Measurements from ENCODE around the gene PARD6A. TPM values are rescaled to one million over a fixed set of nuclear protein-coding genes. Genes with fewer than 3 reads are reported as not detected.
A peak's percentile ranks its signal among the peaks of the same experiment; 100 is the strongest.

Gene PARD6A
- 0.42 and 0.53 TPM in 2 replicates for polyA plus RNA-seq (2011; rRNA removed)
- 0.97 TPM in 1 of 2 replicates, not detected in the other for polyA minus RNA-seq (2011; rRNA and poly(A)+ RNA removed)

DNA sequence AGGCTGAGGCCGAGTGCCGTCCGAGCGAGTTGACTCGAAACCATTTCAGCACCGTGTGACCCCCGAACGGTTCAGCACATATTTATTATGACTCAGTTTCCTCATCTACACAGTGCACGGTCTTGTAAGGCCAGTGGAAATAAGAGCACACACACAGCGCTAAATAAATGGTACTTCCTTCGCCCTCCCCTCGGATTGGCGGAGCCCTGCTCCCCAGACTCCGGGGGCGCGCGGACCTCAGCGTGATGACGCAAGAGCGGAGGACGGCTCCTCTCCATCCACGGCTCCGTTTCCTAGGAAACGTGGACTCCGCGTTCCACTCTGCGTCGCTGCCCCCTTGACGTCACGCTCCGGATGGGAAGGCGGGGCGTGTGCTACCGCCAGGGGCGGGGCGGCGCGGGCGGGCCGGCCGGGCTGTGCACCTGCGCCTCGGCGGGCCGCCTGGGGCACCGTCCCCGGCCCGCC lies at the start of gene PARD6A:
TSS of gene PARD6A (plus strand) at position 397 of the 465 bp plus-strand sequence. CDS start 79 bp downstream, outside the sequence.
- ChIA-PET CTCF (interaction anchor here (0.6 to 2.1 kb wide), 8 partner anchors 11 to 279 kb away, joined by 3 to 18 read pairs (median 4); partner anchors contain the start of genes CTCF and NRN1L), POLR2A (interaction anchor here (0.6 to 2.0 kb wide), 7 partner anchors 10 to 150 kb away, joined by 3 to 15 read pairs (median 3); partner anchors contain the start of gene CTCF)
- Histone ChIP-seq H3K27ac (ENCODE audit: low read depth, low read length) (peak within 1 kb of the TSS; percentile 91), H3K27me3 (ENCODE audit: control insufficient read depth, insufficient read depth, low read length) (no peaks in the 10 kb centered on the region), H3K4me3 (ENCODE audit: low read depth, low read length) (peak within 1 kb of the TSS; percentile 92), H3K9me3 (ENCODE audit: control insufficient read depth, insufficient read depth, low read length) (no peaks in the 10 kb centered on the region; the same call in 1 of the 2 replicates)
- TF ChIP-seq CTCF (IDR thresholded peaks at IDR 0.05; ENCODE audit: low read depth, low read length): no peak
- DNase-seq (ENCODE audit: low read depth, low spot score): peak; percentile 91

GRCh38 chr16:67613808-67614207 lies 47.0 kb upstream of the PARD6A start:
- no peak overlapping the region for H3K4me3 ChIP-seq (ENCODE audit: low read depth, low read length)
- H3K27me3 ChIP-seq (ENCODE audit: control insufficient read depth, insufficient read depth, low read length): no peaks in the 10 kb centered on the region
- ChIA-PET POLR2A (interaction anchor here (0.6 kb wide), 1 partner anchor 9 kb away, joined by 7 read pairs; no protein-coding TSS in a partner anchor), CTCF (no interaction called here)
- no peak for DNase-seq (ENCODE audit: low read depth, low spot score)
- no peaks in the 10 kb centered on the region for H3K9me3 ChIP-seq (ENCODE audit: control insufficient read depth, insufficient read depth, low read length)
- no peak overlapping the region for H3K27ac ChIP-seq (ENCODE audit: low read depth, low read length)
- TF ChIP-seq CTCF (IDR thresholded peaks at IDR 0.05; ENCODE audit: low read depth, low read length): no peak

GRCh38 chr16:67628216-67628615 lies 32.5 kb upstream of the PARD6A start:
- no peak overlapping the region for H3K4me3 ChIP-seq (ENCODE audit: low read depth, low read length)
- H3K27me3 ChIP-seq (ENCODE audit: control insufficient read depth, insufficient read depth, low read length): no peaks in the 10 kb centered on the region
- H3K9me3 ChIP-seq (ENCODE audit: control insufficient read depth, insufficient read depth, low read length): no peaks in the 10 kb centered on the region
- ChIA-PET POLR2A (no interaction called here), CTCF (no interaction called here)
- TF ChIP-seq CTCF (IDR thresholded peaks at IDR 0.05; ENCODE audit: low read depth, low read length): no peak
- DNase-seq (ENCODE audit: low read depth, low spot score): no peak
- H3K27ac ChIP-seq (ENCODE audit: low read depth, low read length): no peak overlapping the region

GRCh38 chr16:67632415-67633172 lies 28.2 kb upstream of the PARD6A start:
- H3K27ac ChIP-seq (ENCODE audit: low read depth, low read length): no peak overlapping the region
- no peaks in the 10 kb centered on the region for H3K9me3 ChIP-seq (ENCODE audit: control insufficient read depth, insufficient read depth, low read length)
- CTCF ChIA-PET: interaction anchor here (0.8 to 2.1 kb wide), 6 partner anchors 9 to 111 kb away, joined by 3 to 10 read pairs (median 6); partner anchors contain the start of gene CTCF
- DNase-seq (ENCODE audit: low read depth, low spot score): peak; percentile 45
- POLR2A ChIA-PET: interaction anchor here (0.7 kb wide), 1 partner anchor 71 kb away, joined by 6 read pairs; no protein-coding TSS in a partner anchor
- no peaks in the 10 kb centered on the region for H3K27me3 ChIP-seq (ENCODE audit: control insufficient read depth, insufficient read depth, low read length)
- TF ChIP-seq CTCF (IDR thresholded peaks at IDR 0.05; ENCODE audit: low read depth, low read length): peak; percentile 24; the same call in 1 of the 2 replicates
- no peak overlapping the region for H3K4me3 ChIP-seq (ENCODE audit: low read depth, low read length)

DNA sequence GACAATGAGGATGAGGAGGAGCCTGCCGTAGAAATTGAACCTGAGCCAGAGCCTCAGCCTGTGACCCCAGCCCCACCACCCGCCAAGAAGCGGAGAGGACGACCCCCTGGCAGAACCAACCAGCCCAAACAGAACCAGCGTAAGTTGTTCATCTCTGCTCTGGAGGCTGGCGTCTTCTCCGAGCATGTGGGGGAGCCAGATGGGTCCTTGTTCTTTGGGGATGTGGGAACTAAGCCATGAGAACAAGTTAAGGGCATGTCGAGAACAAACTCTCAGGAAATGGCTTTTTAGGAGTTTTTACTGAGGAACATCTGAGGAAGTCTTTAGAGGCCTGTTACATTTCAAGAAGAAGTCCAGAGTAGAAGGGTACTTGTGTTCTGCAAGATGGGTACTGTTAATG lies 24.0 kb upstream of the PARD6A start:
- ChIA-PET POLR2A (no interaction called here), CTCF (interaction anchor here (0.5 kb wide), 1 partner anchor 14 kb away, joined by 3 read pairs; no protein-coding TSS in a partner anchor)

More for the DNA sequence above, 24.0 kb upstream of the PARD6A start:
- H3K9me3 ChIP-seq (ENCODE audit: control insufficient read depth, insufficient read depth, low read length): no peaks in the 10 kb centered on the region
- no peaks in the 10 kb centered on the region for H3K27me3 ChIP-seq (ENCODE audit: control insufficient read depth, insufficient read depth, low read length)
- no peak overlapping the region for H3K27ac ChIP-seq (ENCODE audit: low read depth, low read length)
- no peak for DNase-seq (ENCODE audit: low read depth, low spot score)
- no peak for TF ChIP-seq CTCF (IDR thresholded peaks at IDR 0.05; ENCODE audit: low read depth, low read length)
- H3K4me3 ChIP-seq (ENCODE audit: low read depth, low read length): no peak overlapping the region
